HepG2 (cell line): ENCODE results near the gene TUBA4A. TPM values are rescaled to one million over a fixed set of nuclear protein-coding genes. Genes with fewer than 3 reads are reported as not detected.

Experiments
- AGO1 ChIP-seq: fragments of 200-400 bp; formaldehyde crosslinking; IDR thresholded peaks from 2 replicates; pipeline ENCODE4 v1.6.1; 2017; ENCODE audit warnings: mild to moderate bottlenecking, low read depth, low read length, moderate library complexity; ENCODE audit not compliant: poor library complexity, severe bottlenecking
- GTF3A ChIP-seq: sonication (generic); formaldehyde crosslinking; conservative IDR thresholded peaks from 2 replicates; pipeline ENCODE4 v1.4.0; 2020; ENCODE audit warnings: mild to moderate bottlenecking, missing genetic modification reagents
- KDM5B ChIP-seq: sonication (generic); formaldehyde crosslinking; IDR thresholded peaks from 2 replicates; pipeline ENCODE4 v1.4.0; 2020; ENCODE audit warnings: missing genetic modification reagents, mild to moderate bottlenecking, borderline replicate concordance
- MLXIP ChIP-seq: sonication (generic); formaldehyde crosslinking; IDR thresholded peaks from 2 replicates; pipeline ENCODE4 v1.9.0; 2021; ENCODE audit warnings: missing genetic modification reagents, borderline replicate concordance
- PITX1 ChIP-seq: sonication (generic); formaldehyde crosslinking; IDR thresholded peaks from 2 replicates; pipeline ENCODE4 v1.5.1; 2020; ENCODE audit warnings: mild to moderate bottlenecking, missing genetic modification reagents
- TCF7 ChIP-seq: sonication (generic); IDR thresholded peaks from 2 replicates; pipeline ENCODE4 v1.6.1; 2016; ENCODE audit warnings: antibody characterized with exemption, low read depth
- XBP1 ChIP-seq: sonication (generic); formaldehyde crosslinking; IDR thresholded peaks from 2 replicates; pipeline ENCODE4 v1.5.0; 2020; ENCODE audit warnings: missing genetic modification reagents
- ZBTB37 ChIP-seq: sonication (generic); formaldehyde crosslinking; IDR thresholded peaks from 2 replicates; pipeline ENCODE4 v1.4.0; 2020; ENCODE audit warnings: mild to moderate bottlenecking, missing genetic modification reagents
- ZNF232 ChIP-seq: sonication (generic); formaldehyde crosslinking; IDR thresholded peaks from 2 replicates; pipeline ENCODE4 v1.4.0; 2020; ENCODE audit warnings: missing genetic modification reagents, borderline replicate concordance
- ZNF609 ChIP-seq: sonication (generic); formaldehyde crosslinking; IDR thresholded peaks from 2 replicates; pipeline ENCODE4 v1.4.0; 2020; ENCODE audit warnings: mild to moderate bottlenecking, missing genetic modification reagents, borderline replicate concordance
- ZNF773 ChIP-seq: sonication (generic); formaldehyde crosslinking; IDR thresholded peaks from 2 replicates; pipeline ENCODE4 v1.4.0; 2020; ENCODE audit warnings: missing genetic modification reagents, borderline replicate concordance
- ZNF784 ChIP-seq: sonication (generic); formaldehyde crosslinking; IDR thresholded peaks from 2 replicates; pipeline ENCODE4 v1.5.1; 2020; ENCODE audit warnings: missing genetic modification reagents, mild to moderate bottlenecking, borderline replicate concordance
- polyA plus RNA-seq, 8 experiments: library from polyadenylated mRNA; depleted of rRNA in 3 of 8; stranded (reverse) in 7 of 8; unstranded in 1 of 8; fragments of >200 nt; fragmentation: Illumina TruSeq in 4 of 8; extraction: Trizol in 4 of 8; gene quantifications; 2 replicates each; pipeline versions ENCODE4 v1.2.1 to v1.2.3, GENCODE V29; 2011 to 2016; ENCODE audit warnings: low read depth in 4 of 8, missing spikeins in 1 of 8, mixed read lengths in 1 of 8; ENCODE audit not compliant: insufficient read depth in 1 of 8
- total RNA-seq, 5 experiments: library from RNA; depleted of rRNA; stranded (reverse); fragments of >200 nt; fragmentation: Illumina TruSeq; extraction: Trizol; gene quantifications; 2 replicates each; pipeline ENCODE4 v1.2.3, GENCODE V29; 2016; ENCODE audit warnings: low read depth in 1 of 5

The TUBA4A gene
- total and polyA plus RNA-seq, 2 of the 13 experiments (the other 11 are each of a cell fraction or from before 2014, with no cell fraction given) = 1.3 to 12.7 TPM

GRCh38 chr2:219229305-219230058 is 24.2 kb downstream of the TUBA4A start, which contains the start of the genes ANKZF1 and ATG9A (continued):
- TF ChIP-seq ZBTB37 (CRISPR knock-in tag) = no peak
- peak; percentile 4 for TF ChIP-seq AGO1
- TF ChIP-seq MLXIP (CRISPR knock-in tag) = peak; percentile 28; the same call in 1 of the 2 replicates
- peak; percentile 69 for TF ChIP-seq ZNF609 (CRISPR knock-in tag)
- TF ChIP-seq KDM5B (CRISPR knock-in tag) = peak; percentile 71
- no peak for TF ChIP-seq XBP1 (CRISPR knock-in tag)
- peak; percentile 61 for TF ChIP-seq PITX1 (CRISPR knock-in tag)
- peak; percentile 96; the same call in 1 of the 2 replicates for TF ChIP-seq ZNF784
- peak; percentile 47; the same call in 1 of the 2 replicates for TF ChIP-seq ZNF773
- no peak for TF ChIP-seq TCF7
- peak; percentile 68; the same call in 1 of the 2 replicates for TF ChIP-seq ZNF232 (CRISPR knock-in tag)
- TF ChIP-seq GTF3A (CRISPR knock-in tag) = no peak
